OCI-LY1 (cell line): ENCODE data around the gene HSPB9.

ENCODE experiments used
- EZH2 ChIP-seq: fragments of 200-600 bp; sonication (generic), shearing (Covaris generic); IDR thresholded peaks from 2 replicates; pipeline ENCODE4 v1.8.0; 2017; ENCODE audit warnings: borderline replicate concordance, mixed run types, mild to moderate bottlenecking, antibody characterized with exemption, low read length, moderate library complexity, mixed read lengths
- TF ChIP-seq, protein P1 (sequence below): fragments of 200-600 bp; sonication (generic), shearing (Covaris generic); IDR thresholded peaks from 2 replicates; pipeline ENCODE4 v1.5.1; 2017; ENCODE audit warnings: mild to moderate bottlenecking, antibody characterized with exemption, low read length, moderate library complexity, mixed read lengths

DNA sequence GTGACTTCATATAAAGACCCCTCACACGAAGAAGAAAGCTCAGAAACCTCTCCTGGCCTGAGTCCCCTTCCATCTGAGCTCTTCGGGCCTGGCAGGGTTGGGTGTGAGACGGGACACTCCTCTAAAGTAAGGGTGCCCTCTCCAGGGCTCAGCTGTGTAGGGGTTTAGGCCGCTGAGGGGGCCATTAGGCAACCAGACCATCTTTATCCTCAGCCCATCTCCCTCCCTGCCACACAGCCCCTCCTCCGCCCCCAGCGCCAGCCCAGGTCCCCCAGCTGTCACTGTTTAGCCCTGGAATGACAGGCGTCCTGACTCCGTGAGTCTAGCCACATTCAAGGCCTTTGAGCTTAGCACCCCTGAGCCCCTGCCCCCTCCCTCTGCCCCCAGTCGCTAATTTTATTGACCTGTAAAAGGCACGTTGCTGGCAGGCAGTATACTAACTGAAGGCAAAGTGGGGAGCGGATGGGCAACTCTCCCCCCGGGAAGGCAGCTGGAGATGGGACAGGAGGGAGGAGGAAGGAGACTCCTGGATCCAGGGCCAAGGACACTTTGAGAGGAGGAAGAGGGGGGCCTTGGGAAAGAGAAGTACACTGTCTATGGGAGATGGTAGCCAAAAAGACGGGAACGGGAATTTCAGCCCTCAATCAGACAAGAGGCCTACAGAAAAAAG lies 23.7 kb upstream of the HSPB9 start:
- TF ChIP-seq, protein P1, sequence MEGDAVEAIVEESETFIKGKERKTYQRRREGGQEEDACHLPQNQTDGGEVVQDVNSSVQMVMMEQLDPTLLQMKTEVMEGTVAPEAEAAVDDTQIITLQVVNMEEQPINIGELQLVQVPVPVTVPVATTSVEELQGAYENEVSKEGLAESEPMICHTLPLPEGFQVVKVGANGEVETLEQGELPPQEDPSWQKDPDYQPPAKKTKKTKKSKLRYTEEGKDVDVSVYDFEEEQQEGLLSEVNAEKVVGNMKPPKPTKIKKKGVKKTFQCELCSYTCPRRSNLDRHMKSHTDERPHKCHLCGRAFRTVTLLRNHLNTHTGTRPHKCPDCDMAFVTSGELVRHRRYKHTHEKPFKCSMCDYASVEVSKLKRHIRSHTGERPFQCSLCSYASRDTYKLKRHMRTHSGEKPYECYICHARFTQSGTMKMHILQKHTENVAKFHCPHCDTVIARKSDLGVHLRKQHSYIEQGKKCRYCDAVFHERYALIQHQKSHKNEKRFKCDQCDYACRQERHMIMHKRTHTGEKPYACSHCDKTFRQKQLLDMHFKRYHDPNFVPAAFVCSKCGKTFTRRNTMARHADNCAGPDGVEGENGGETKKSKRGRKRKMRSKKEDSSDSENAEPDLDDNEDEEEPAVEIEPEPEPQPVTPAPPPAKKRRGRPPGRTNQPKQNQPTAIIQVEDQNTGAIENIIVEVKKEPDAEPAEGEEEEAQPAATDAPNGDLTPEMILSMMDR: no peak
- no peak for TF ChIP-seq EZH2
